HepG2 (cell line): ENCODE results near the gene PDIA4. TPM values are rescaled to one million over a fixed set of nuclear protein-coding genes. Genes with fewer than 3 reads are reported as not detected.
A peak's percentile ranks its signal among the peaks of the same experiment; 100 is the strongest.

Source experiments
- DNMT3B ChIP-seq: conservative IDR thresholded peaks from 2 replicates; pipeline ENCODE4 v1.6.1; 2016; ENCODE audit warnings: missing biosample characterization, control low read depth
- GATAD2A ChIP-seq: IDR thresholded peaks from 2 replicates; pipeline ENCODE4 v1.6.1; 2016
- HMG20A ChIP-seq: IDR thresholded peaks from 2 replicates; pipeline ENCODE4 v1.6.1; 2016; ENCODE audit warnings: borderline replicate concordance
- SAFB2 ChIP-seq: sonication (generic); formaldehyde crosslinking; IDR thresholded peaks from 2 replicates; pipeline ENCODE4 v1.5.1; 2020; ENCODE audit warnings: missing genetic modification reagents, low read depth, mild to moderate bottlenecking, borderline replicate concordance
- SRSF1 ChIP-seq: fragments of 200-400 bp; formaldehyde crosslinking; optimal IDR thresholded peaks from 2 replicates; pipeline ENCODE3; 2017; ENCODE audit warnings: mild to moderate bottlenecking, low read depth, low read length, moderate library complexity
- TFDP1 ChIP-seq: IDR thresholded peaks from 2 replicates; pipeline ENCODE4 v1.6.1; 2016; ENCODE audit warnings: missing compliant biosample characterization, missing genetic modification reagents, borderline replicate concordance
- XRCC5 ChIP-seq: fragments of 200-400 bp; formaldehyde crosslinking; optimal IDR thresholded peaks from 2 replicates; pipeline ENCODE3; 2017; ENCODE audit warnings: mild to moderate bottlenecking, low read length
- ZBTB21 ChIP-seq: sonication (generic); formaldehyde crosslinking; IDR thresholded peaks from 2 replicates; pipeline ENCODE4 v1.4.0; 2020; ENCODE audit warnings: missing genetic modification reagents
- ZBTB3 ChIP-seq: sonication (generic); formaldehyde crosslinking; IDR thresholded peaks from 2 replicates; pipeline ENCODE4 v1.4.0; 2020; ENCODE audit warnings: low read depth, mild to moderate bottlenecking, moderate library complexity, missing genetic modification reagents, borderline replicate concordance
- ZFAT ChIP-seq: sonication (generic); formaldehyde crosslinking; conservative IDR thresholded peaks from 2 replicates; pipeline ENCODE4 v1.8.1; 2023; ENCODE audit warnings: missing genetic modification reagents, inconsistent platforms
- ZNF160 ChIP-seq: sonication (generic); formaldehyde crosslinking; IDR thresholded peaks from 2 replicates; pipeline ENCODE4 v1.8.0; 2022; ENCODE audit warnings: mild to moderate bottlenecking, inconsistent platforms, missing genetic modification reagents
- ZNF484 ChIP-seq: sonication (generic); formaldehyde crosslinking; IDR thresholded peaks from 2 replicates; pipeline ENCODE4 v1.5.1; 2020; ENCODE audit warnings: mild to moderate bottlenecking, low read depth, missing genetic modification reagents, borderline replicate concordance
- ZNF501 ChIP-seq: sonication (generic); formaldehyde crosslinking; IDR thresholded peaks from 2 replicates; pipeline ENCODE4 v1.5.1; 2020; ENCODE audit warnings: mild to moderate bottlenecking, moderate library complexity, missing genetic modification reagents
- ZNF563 ChIP-seq: sonication (generic); formaldehyde crosslinking; IDR thresholded peaks from 2 replicates; pipeline ENCODE4 v1.8.0; 2022; ENCODE audit warnings: mild to moderate bottlenecking, moderate library complexity, missing genetic modification reagents
- ZNF644 ChIP-seq: IDR thresholded peaks from 2 replicates; pipeline ENCODE4 v1.6.1; 2016; ENCODE audit warnings: low read depth
- ZNF737 ChIP-seq: sonication (generic); formaldehyde crosslinking; IDR thresholded peaks from 2 replicates; pipeline ENCODE4 v1.5.0; 2020; ENCODE audit warnings: missing genetic modification reagents, mild to moderate bottlenecking, borderline replicate concordance
- ZNF784 ChIP-seq: sonication (generic); formaldehyde crosslinking; IDR thresholded peaks from 2 replicates; pipeline ENCODE4 v1.5.1; 2020; ENCODE audit warnings: missing genetic modification reagents, mild to moderate bottlenecking, borderline replicate concordance
- ZNF878 ChIP-seq: sonication (generic); formaldehyde crosslinking; IDR thresholded peaks from 2 replicates; pipeline ENCODE4 v1.8.1; 2023; ENCODE audit warnings: mild to moderate bottlenecking, missing genetic modification reagents, moderate library complexity
- polyA plus RNA-seq, 8 experiments: library from polyadenylated mRNA; depleted of rRNA in 3 of 8; stranded (reverse) in 7 of 8; unstranded in 1 of 8; fragments of >200 nt; fragmentation: Illumina TruSeq in 4 of 8; extraction: Trizol in 4 of 8; gene quantifications; 2 replicates each; pipeline versions ENCODE4 v1.2.1 to v1.2.3, GENCODE V29; 2011 to 2016; ENCODE audit warnings: low read depth in 4 of 8, missing spikeins in 1 of 8, mixed read lengths in 1 of 8; ENCODE audit not compliant: insufficient read depth in 1 of 8
- total RNA-seq, 5 experiments: library from RNA; depleted of rRNA; stranded (reverse); fragments of >200 nt; fragmentation: Illumina TruSeq; extraction: Trizol; gene quantifications; 2 replicates each; pipeline ENCODE4 v1.2.3, GENCODE V29; 2016; ENCODE audit warnings: low read depth in 1 of 5
- TF ChIP-seq, protein P1 (sequence below): sonication (generic); formaldehyde crosslinking; IDR thresholded peaks from 2 replicates; pipeline ENCODE4 v1.4.0; 2020; ENCODE audit warnings: mild to moderate bottlenecking, missing genetic modification reagents
- TF ChIP-seq, protein P2 (sequence below): sonication (generic); formaldehyde crosslinking; IDR thresholded peaks from 2 replicates; pipeline ENCODE4 v1.4.0; 2020; ENCODE audit warnings: missing genetic modification reagents
- TF ChIP-seq, protein P3 (sequence below): sonication (generic); formaldehyde crosslinking; IDR thresholded peaks from 2 replicates; pipeline ENCODE4 v1.9.0; 2022; ENCODE audit warnings: low read depth, missing genetic modification reagents

Gene PDIA4
- total and polyA plus RNA-seq, 2 of the 13 experiments (the other 11 are each of a cell fraction or from before 2014, with no cell fraction given), result 278 to 402 TPM

DNA sequence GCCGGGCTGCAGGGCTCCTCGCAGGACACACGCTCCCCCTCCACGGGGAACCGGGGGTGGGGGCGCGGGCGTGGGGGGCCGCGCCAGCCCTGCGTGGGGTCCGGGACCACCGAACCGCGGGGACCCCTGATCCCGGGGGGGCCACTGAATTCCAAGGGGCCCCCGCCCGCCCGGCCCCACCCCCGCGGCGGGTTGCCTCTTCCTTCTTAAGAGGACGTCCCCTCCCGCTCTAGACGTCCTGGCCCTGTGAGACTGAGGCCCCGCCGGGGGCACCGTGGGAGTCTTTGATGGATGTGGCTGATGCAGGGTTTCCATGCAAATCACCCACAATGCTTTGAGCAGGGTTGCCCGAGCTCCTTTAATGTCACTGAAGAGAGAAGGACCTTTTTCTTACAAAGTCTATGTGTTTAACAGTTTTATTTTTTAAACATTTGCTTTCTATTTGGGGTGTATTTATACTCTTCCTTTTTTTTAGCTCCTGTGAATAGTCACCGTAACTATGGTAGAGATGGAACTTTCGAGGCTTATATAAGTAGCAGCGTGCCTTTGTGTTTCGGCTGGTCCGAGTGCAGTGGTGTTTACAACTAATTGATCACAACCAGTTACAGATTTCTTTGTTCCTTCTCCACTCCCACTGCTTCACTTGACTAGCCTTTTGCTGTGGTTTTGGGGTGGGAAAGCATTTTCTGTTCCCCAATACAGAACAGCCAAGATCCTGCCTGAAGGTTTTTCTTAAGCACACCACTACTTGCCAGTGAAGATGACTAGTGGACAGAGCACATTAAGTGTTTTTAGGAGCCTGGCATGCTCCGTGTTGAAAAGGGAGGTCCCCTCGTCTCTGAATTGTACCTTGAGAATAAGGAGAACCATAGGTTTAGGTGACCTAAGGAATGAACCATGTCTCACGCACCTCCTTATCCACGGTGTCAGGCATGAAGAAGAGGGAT is 44.8 kb downstream of the PDIA4 start (continued):
- TF ChIP-seq SAFB2 (CRISPR knock-in tag) (no peak), ZNF160 (CRISPR knock-in tag) (no peak), HMG20A (no peak), ZNF501 (CRISPR knock-in tag) (0 out of 2 replicates have a peak, but pooled peaks have one; percentile 14), ZBTB3 (CRISPR knock-in tag) (no peak), ZNF784 (CRISPR knock-in tag) (peak; percentile 71; the same call in 1 of the 2 replicates), GATAD2A (CRISPR knock-in tag) (peak; percentile 49; the same call in 1 of the 2 replicates), ZBTB21 (CRISPR knock-in tag) (no peak), ZNF563 (CRISPR knock-in tag) (no peak), SRSF1 (no peak), ZNF878 (CRISPR knock-in tag) (no peak), ZFAT (CRISPR knock-in tag) (no peak), DNMT3B (CRISPR knock-in tag) (no peak), XRCC5 (no peak), ZNF737 (CRISPR knock-in tag) (no peak), TFDP1 (CRISPR knock-in tag) (no peak; the same call in 1 of the 2 replicates), ZNF484 (CRISPR knock-in tag) (no peak), ZNF644 (CRISPR knock-in tag) (no peak)
- TF ChIP-seq, protein P1, sequence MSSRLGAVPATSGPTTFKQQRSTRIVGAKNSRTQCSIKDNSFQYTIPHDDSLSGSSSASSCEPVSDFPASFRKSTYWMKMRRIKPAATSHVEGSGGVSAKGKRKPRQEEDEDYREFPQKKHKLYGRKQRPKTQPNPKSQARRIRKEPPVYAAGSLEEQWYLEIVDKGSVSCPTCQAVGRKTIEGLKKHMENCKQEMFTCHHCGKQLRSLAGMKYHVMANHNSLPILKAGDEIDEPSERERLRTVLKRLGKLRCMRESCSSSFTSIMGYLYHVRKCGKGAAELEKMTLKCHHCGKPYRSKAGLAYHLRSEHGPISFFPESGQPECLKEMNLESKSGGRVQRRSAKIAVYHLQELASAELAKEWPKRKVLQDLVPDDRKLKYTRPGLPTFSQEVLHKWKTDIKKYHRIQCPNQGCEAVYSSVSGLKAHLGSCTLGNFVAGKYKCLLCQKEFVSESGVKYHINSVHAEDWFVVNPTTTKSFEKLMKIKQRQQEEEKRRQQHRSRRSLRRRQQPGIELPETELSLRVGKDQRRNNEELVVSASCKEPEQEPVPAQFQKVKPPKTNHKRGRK (CRISPR knock-in tag), result no peak
- TF ChIP-seq, protein P2, sequence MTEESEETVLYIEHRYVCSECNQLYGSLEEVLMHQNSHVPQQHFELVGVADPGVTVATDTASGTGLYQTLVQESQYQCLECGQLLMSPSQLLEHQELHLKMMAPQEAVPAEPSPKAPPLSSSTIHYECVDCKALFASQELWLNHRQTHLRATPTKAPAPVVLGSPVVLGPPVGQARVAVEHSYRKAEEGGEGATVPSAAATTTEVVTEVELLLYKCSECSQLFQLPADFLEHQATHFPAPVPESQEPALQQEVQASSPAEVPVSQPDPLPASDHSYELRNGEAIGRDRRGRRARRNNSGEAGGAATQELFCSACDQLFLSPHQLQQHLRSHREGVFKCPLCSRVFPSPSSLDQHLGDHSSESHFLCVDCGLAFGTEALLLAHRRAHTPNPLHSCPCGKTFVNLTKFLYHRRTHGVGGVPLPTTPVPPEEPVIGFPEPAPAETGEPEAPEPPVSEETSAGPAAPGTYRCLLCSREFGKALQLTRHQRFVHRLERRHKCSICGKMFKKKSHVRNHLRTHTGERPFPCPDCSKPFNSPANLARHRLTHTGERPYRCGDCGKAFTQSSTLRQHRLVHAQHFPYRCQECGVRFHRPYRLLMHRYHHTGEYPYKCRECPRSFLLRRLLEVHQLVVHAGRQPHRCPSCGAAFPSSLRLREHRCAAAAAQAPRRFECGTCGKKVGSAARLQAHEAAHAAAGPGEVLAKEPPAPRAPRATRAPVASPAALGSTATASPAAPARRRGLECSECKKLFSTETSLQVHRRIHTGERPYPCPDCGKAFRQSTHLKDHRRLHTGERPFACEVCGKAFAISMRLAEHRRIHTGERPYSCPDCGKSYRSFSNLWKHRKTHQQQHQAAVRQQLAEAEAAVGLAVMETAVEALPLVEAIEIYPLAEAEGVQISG (CRISPR knock-in tag), result no peak
- TF ChIP-seq, protein P3, sequence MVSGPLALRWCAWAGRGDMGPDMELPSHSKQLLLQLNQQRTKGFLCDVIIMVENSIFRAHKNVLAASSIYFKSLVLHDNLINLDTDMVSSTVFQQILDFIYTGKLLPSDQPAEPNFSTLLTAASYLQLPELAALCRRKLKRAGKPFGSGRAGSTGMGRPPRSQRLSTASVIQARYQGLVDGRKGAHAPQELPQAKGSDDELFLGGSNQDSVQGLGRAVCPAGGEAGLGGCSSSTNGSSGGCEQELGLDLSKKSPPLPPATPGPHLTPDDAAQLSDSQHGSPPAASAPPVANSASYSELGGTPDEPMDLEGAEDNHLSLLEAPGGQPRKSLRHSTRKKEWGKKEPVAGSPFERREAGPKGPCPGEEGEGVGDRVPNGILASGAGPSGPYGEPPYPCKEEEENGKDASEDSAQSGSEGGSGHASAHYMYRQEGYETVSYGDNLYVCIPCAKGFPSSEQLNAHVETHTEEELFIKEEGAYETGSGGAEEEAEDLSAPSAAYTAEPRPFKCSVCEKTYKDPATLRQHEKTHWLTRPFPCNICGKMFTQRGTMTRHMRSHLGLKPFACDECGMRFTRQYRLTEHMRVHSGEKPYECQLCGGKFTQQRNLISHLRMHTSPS (CRISPR knock-in tag), result no peak
